Medulla oblongata (tissue), 1 donor: Measurements from ENCODE around the gene SNCAIP.
A peak's percentile ranks its signal among the peaks of the same experiment; 100 is the strongest.

Experiments
- DNase-seq: peaks from one replicate; pipeline ENCODE4 v3.0.0-alpha.2; 2015; ENCODE audit errors: extremely low spot score

The SNCAIP gene

GRCh38 chr5:122398016-122398415 lies 86.0 kb downstream of the SNCAIP start:
- DNase-seq = no peak

- no peak for DNase-seq
Observed at GRCh38 chr5:122400341-122400740, 88.3 kb downstream of the SNCAIP start.

DNA sequence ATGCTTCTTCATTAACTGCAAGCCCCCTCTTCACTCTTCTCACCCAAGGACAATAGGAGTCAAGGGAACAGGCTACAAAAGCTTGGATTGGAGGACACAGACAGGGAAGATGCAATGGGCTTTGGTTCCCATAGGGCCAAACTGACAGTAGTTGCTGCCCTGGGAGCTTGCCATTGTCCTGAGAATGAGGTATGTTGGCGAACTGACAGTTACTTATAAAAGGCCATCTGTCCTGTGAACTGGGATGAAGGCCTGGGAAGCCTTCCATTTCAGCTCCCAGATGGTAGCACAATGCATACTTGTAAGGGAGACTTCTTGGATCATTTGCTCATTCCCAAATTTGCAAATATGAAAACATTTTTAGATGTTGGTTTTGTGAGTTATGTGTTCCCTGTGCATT lies 88.9 kb downstream of the SNCAIP start:
- peak; percentile 42 for DNase-seq

DNA sequence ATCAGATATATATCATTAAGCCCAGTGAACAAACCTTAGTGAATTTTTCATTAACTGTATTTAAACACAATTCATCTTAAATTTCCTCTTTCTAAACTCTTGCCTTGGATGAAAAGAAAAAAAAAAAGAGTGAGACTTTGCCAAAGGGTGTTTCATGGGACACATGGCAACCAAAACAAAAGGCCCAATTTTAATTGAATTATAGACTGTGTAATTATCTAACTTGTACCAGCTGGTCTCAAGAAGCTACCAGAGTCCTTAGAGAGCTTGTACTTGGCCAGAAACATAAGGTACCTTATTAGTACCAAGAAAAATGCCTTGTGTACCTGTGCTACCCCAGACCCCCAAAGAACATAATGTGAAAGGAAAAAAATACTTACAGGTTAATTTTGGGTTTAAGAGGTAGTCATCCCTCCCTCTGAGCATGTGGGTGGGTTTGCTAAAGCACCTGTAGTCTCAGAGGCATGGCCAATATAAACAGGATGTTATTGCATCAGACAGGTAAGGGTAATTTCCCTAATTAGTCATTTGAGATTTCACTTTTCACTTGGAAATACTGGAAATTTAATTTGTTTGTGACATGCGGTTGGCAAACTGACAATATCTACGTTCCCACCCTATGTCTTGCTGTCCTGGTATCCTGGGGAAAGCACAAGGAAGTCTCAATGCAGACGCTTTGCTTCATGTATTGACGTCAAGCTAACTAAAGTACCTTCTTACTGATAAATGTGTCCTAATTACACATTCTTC lies 90.1 kb downstream of the SNCAIP start:
- DNase-seq = no peak

DNA sequence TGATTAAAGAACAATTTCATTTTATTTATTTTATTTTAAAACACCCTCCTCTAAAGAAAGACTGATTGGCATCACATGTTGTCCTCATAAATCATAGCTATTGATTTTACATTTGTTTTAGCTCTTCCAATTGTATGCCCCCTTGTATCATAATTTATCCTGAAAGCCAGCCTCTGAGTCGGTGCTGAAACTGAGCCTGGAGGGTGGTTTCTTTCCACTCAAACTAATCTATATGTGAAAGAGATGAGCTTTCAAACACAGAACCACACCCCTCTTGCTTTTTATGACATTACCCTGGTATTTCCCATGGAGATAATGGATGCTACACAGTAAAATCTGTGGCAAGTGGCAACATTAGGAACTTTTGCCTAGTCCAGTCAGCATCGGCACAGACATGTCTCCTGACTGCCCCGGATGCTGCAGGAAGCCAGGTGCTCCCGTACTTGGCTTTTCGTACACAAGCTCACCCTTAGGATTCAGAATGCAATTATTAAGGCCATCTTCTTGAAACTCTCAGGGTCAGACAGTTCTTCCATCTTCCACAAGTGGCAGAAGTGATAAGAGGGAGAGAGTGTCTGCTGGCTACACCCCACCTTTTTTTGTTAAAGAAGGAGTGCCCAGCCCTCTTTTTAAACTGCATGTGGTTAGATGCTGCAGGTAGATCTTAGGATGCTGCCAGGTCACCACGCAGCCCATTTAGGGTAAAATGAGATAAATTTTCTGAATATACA lies 91.1 kb downstream of the SNCAIP start:
- no peak for DNase-seq

- no peak for DNase-seq
Observed at GRCh38 chr5:122404018-122404417, 92.0 kb downstream of the SNCAIP start.

GRCh38 chr5:122404653-122405362 lies 92.8 kb downstream of the SNCAIP start:
- DNase-seq = no peak

GRCh38 chr5:122405751-122406150 lies 93.7 kb downstream of the SNCAIP start:
- DNase-seq = no peak

GRCh38 chr5:122406181-122406580 lies 94.1 kb downstream of the SNCAIP start:
- no peak for DNase-seq

DNA sequence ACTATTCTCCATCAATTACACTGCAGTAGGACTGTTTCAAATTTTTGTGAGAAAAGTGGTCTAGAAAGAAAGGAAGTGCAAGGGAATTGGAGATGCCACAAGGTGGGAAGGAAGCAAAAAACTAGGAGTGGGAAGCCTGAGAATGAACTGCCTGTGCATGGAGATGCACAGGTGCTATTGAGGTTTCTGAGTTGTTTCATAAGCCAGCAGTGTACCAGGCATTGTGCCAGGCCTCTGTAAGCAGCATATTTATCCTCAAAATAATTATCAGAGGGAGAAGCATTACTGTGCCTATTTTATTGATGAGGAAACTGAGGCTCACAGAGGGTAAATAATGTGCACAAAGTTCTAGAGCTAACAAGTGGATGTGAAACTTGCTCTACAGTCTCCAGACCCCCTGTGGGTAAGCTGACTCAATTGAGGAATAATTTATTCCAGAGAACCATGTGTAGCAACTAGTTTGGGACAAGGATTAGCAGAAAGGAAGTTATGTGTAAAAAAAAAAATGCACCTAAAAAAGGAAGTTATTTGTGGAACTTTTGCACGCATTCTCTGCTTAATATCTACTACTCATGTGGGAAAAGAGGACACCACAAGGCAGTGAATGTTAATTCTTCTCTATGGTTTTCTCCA lies 96.7 kb downstream of the SNCAIP start:
- DNase-seq = no peak

- no peak for DNase-seq
Observed at GRCh38 chr5:122412966-122413365, 100.9 kb downstream of the SNCAIP start.

DNA sequence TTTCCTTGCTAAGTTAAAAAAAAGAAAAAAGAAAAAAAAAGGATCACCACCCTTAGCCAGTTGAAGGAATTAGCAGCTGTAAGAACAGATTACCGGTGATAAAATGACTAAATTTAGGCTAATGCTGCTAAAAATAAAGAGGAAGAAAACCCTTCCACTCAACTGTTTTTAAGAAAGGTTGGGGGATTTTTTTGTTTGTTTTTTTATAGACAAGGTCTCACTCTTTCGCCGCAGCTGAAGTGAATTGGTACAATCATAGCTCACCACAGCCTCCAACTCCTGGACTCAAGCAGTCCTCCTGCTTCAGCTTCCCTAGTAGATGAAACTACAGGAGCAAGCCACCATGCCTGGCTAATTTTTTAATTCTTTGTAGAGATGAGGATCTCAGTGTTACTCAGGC lies 101.7 kb downstream of the SNCAIP start:
- no peak for DNase-seq

DNA sequence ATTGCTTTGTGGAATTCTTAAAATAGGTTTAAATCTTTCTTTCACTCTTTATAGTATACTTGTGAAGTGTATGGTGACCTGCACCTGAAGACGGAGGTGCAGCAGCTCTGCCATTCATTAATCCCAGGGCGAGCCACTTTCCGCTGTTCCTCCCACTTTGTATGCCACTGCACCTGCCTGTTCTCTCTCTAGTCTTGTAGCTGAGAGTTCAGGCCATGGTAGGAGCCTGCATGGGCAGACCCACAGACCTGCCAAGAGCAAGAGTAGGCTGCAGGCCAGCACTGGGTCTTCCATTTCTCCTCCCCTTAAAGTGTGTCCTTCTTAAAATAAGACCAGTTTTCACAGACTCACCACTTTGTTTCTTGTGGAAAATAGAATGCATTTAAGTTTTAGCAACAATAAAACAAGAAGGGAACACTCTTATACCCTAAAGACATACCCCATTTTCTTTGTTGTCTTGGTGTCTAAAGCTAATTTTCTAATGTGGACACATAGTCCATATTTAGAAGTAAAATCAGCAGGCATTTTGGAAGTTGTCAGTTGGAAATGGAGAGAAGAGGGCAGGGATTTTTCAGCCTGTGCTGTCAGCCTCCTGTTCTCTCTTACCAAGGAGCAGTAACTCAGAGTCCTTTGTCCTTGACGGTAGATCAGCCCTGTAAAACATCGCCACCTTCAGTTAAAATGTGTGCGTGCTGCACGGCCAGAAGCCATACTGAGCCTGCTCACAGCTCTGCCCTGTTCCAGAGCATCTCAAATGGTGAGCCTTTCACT lies 103.2 kb downstream of the SNCAIP start:
- DNase-seq = peak; percentile 80

DNA sequence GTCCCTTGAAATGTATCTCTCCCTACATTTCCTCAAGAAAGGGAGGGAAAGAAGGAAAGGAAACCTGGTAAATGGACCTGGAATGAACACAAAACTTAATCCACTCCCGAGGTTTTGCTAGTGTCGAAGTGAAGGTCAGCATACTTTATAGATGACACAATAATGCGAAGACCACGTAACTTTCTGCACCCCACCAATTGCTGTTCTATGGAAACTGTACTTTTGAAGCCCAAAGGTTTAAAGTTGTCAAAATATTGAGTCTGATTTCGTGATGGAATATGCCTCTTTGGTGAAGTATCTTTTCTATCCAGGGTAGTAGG lies 103.7 kb downstream of the SNCAIP start:
- no peak for DNase-seq

DNA sequence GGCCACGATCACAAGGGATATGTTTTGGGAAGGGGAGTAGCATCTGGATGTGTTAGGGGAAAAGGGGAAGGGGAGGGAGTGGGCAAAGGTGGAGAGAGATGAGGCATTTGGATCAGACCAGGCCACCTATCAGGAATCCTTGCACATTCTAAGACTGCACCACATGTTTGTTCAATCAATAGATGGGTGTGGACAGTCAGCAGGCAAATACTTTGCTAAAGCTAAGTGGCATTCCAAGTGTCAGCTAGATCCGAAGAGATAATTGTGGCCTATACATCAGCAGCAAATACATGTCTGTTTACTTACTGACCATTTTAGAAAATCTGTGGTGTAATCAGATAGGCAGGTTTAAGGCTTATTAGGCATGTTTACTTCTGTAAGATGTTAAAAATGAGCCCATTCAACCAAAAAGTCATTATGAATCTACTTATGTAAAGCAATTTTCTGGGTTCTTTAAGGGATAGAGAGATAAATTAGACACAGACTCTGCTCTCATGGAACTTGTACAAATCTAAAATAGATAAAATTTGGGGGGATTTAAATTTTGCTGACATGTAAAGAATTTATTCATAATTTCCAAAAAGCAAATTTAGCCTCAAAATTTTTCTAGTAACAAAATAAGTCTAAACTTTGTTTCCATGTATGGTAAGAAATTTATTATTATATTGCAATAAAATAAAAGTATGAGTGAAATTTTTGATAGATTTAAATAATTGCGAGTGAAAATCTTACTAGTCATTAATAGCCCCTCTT lies 107.3 kb downstream of the SNCAIP start:
- no peak for DNase-seq

GRCh38 chr5:122420091-122420490 lies 108.1 kb downstream of the SNCAIP start:
- no peak for DNase-seq

DNA sequence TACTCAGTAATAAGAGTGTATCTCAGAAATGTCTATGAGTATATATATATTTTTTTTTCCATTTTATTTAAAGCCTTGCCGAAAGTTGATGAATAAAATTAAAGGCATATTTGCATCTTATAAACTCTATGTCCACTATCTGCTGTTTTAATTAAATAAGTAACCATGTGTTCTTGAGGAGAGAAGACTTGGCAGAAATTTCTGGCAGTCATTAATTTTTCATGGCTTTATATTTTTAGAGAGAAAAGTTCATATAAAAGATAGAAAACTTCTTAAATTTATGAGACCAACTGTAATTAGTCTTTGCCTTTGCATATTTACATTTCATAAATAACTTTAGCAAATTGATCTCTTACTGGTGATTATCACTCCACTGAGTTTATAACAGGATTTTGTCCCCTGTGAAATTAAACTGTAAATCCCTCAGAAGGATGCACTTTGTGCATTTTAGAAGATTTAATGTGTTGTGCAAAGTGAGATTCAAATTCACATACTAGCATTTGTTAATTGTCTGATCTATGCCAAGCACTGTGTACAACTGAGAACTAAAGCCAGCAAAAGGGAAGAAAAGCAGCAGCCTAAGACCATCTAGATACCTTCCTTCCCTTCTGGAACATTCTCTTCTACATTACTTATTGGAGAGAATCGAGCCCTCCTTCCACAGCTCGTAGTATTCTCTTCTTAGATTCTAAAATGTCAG lies 108.7 kb downstream of the SNCAIP start:
- DNase-seq = no peak

GRCh38 chr5:122421374-122422079 lies 109.5 kb downstream of the SNCAIP start:
- DNase-seq = no peak

DNA sequence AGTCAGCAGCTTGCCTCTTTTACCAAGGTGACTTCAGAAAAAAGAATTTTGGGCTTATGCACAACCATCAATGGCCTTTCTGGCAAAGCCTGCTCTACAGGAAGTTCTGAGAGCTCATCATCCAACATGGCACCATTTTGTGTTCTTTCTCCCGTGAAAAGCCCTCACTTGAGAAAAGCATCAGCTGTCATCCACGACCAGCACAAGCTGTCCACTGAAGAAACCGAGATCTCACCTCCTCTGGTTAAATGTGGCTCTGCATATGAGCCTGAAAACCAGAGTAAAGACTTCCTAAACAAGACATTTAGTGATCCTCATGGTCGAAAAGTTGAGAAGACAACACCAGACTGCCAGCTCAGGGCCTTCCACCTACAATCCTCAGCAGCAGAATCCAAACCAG lies 111.2 kb downstream of the SNCAIP start:
- DNase-seq = no peak

DNA sequence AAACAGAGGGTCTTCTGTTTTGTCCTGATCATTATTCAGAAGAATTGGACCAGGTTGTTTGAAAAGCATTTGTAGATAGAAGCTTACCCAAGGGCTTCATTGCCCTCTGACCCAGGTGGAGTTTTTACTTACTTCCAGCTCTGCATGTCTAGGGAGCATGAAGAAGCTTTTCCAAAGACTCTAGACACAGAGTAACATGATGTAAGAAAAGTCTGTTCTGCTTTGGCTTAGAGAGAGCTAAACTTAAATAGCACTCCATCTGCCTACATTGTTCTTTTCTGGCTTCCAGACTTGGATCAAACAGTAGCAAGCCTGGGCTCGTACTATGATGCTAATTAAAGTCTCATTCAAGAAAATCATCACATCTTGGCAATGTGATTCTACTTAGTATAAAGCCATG lies 112.1 kb downstream of the SNCAIP start:
- peak; percentile 33 for DNase-seq
